ENCODE measurements around the gene METTL3. TPM values are rescaled to one million over a fixed set of nuclear protein-coding genes. Genes with fewer than 3 reads are reported as not detected.
"Not testable (repeated sequence)": the region's sequence is repeated elsewhere in the genome, so short reads cannot be mapped to it uniquely, and the experiment has no call there.

Gene METTL3
- total RNA-seq, 2 donors from 2014 or later, result 25.1 to 27.4 TPM

GRCh38 chr14:21553266-21553665, 42.1 kb upstream of the METTL3 start:
- Histone ChIP-seq H3K9me3 (no peaks in the 10 kb centered on the region), H3K27me3 (no peaks in the 10 kb centered on the region), H3K36me3 (no peaks in the 10 kb centered on the region), H3K27ac (no peak overlapping the region), H3K4me3 (no peak overlapping the region), H3K4me1 (no peaks in the 10 kb centered on the region)
- no peak for TF ChIP-seq CTCF (IDR thresholded peaks at IDR 0.05)
- no peak for DNase-seq (ENCODE audit: low spot score)

- not testable (repeated sequence) for H3K4me1 ChIP-seq; H3K9me3 ChIP-seq; DNase-seq (ENCODE audit: low spot score); H3K27ac ChIP-seq; H3K36me3 ChIP-seq; H3K4me3 ChIP-seq; H3K27me3 ChIP-seq
Measured at GRCh38 chr14:21544588-21544987, 33.4 kb upstream of the METTL3 start.

- no peaks in the 10 kb centered on the region for H3K4me1 ChIP-seq
- no peaks in the 10 kb centered on the region for H3K36me3 ChIP-seq
- no peak overlapping the region for H3K4me3 ChIP-seq
- H3K27me3 ChIP-seq, result no peaks in the 10 kb centered on the region
- TF ChIP-seq CTCF (IDR thresholded peaks at IDR 0.05), result no peak
- no peak overlapping the region for H3K27ac ChIP-seq
- DNase-seq (ENCODE audit: low spot score), result no peak
- no peaks in the 10 kb centered on the region for H3K9me3 ChIP-seq
Measured at GRCh38 chr14:21543963-21544362, 32.8 kb upstream of the METTL3 start.

GRCh38 chr14:21543521-21543960, 32.4 kb upstream of the METTL3 start:
- no peak overlapping the region for H3K27ac ChIP-seq
- H3K9me3 ChIP-seq, result no peaks in the 10 kb centered on the region
- no peaks in the 10 kb centered on the region for H3K4me1 ChIP-seq
- no peak for DNase-seq (ENCODE audit: low spot score)
- no peaks in the 10 kb centered on the region for H3K36me3 ChIP-seq
- TF ChIP-seq CTCF (IDR thresholded peaks at IDR 0.05), result no peak
- no peak overlapping the region for H3K4me3 ChIP-seq
- H3K27me3 ChIP-seq, result no peaks in the 10 kb centered on the region

- Histone ChIP-seq H3K27ac (no peak overlapping the region), H3K4me3 (no peak overlapping the region), H3K4me1 (peaks cover 0 to 7% of the 10 kb centered on the region in 2 donors), H3K27me3 (peaks cover 0 to 5% of the 10 kb centered on the region in 2 donors), H3K9me3 (no peaks in the 10 kb centered on the region), H3K36me3 (no peaks in the 10 kb centered on the region)
- no peak for DNase-seq (ENCODE audit: low spot score)
- TF ChIP-seq CTCF (IDR thresholded peaks at IDR 0.05), result no peak
Measured at GRCh38 chr14:21541413-21542074, 30.4 kb upstream of the METTL3 start.

GRCh38 chr14:21539189-21539940, 28.2 kb upstream of the METTL3 start:
- no peak overlapping the region for H3K27ac ChIP-seq
- no peaks in the 10 kb centered on the region for H3K36me3 ChIP-seq
- DNase-seq (ENCODE audit: low spot score), result no peak
- no peak for TF ChIP-seq CTCF (IDR thresholded peaks at IDR 0.05)
- H3K4me3 ChIP-seq, result no peak overlapping the region
- H3K9me3 ChIP-seq, result no peaks in the 10 kb centered on the region
- H3K27me3 ChIP-seq, result peaks cover 3 to 15% of the 10 kb centered on the region in 2 donors
- peaks cover 0 to 10% of the 10 kb centered on the region in 2 donors for H3K4me1 ChIP-seq

Data from right atrium auricular region (tissue), 2 donors.